Uterus (tissue), 4 donors: ENCODE results near the gene FNDC5. TPM values are rescaled to one million over a fixed set of nuclear protein-coding genes. Genes with fewer than 3 reads are reported as not detected.

Experiments
- DNase-seq, 2 donors: peaks; one replicate each; pipeline ENCODE4 v3.0.0-alpha.2; 2019 to 2020
- H3K27ac ChIP-seq, 2 donors: fragments of 200-600 bp; sonication (generic); 1 replicate in 1 of 2; 2 replicates in 1 of 2; pipeline ENCODE4 v1.5.1; 2016 to 2018
- H3K27me3 ChIP-seq, 2 donors: fragments of 200-600 bp; sonication (generic); one replicate each; pipeline ENCODE4 v1.5.1; 2018 to 2019; ENCODE audit warnings: control low read depth in 1 of 2
- H3K36me3 ChIP-seq, 2 donors: fragments of 200-600 bp; sonication (generic); one replicate each; pipeline ENCODE4 v1.5.1; 2019; ENCODE audit warnings: control low read depth in 1 of 2
- H3K4me1 ChIP-seq, 2 donors: fragments of 200-600 bp; sonication (generic); one replicate each; pipeline ENCODE4 v1.5.1; 2018 to 2019; ENCODE audit warnings: control low read depth in 1 of 2
- H3K4me3 ChIP-seq, 2 donors: fragments of 200-600 bp; sonication (generic); 1 replicate in 1 of 2; 2 replicates in 1 of 2; pipeline ENCODE4 v1.5.1; 2018 to 2019; ENCODE audit warnings: mild to moderate bottlenecking in 1 of 2
- H3K9me3 ChIP-seq, 2 donors: fragments of 200-600 bp; sonication (generic); one replicate each; pipeline ENCODE4 v1.5.1; 2019; ENCODE audit warnings: control low read depth in 1 of 2
- CTCF ChIP-seq, 4 experiments: fragments of 200-600 bp in 2 of 4; fragments of 450-650 bp in 2 of 4; sonication (generic) in 2 of 4; IDR thresholded peaks; one replicate each; pipeline ENCODE4 v1.5.1; 2016 to 2019; ENCODE audit warnings: antibody characterized with exemption in 4 of 4, mild to moderate bottlenecking in 2 of 4, moderate library complexity in 1 of 4
- POLR2A ChIP-seq, 2 donors: fragments of 450-650 bp; IDR thresholded peaks; one replicate each; pipeline ENCODE4 v1.6.1; 2016; ENCODE audit warnings: antibody characterized with exemption in 2 of 2, mild to moderate bottlenecking in 1 of 2, moderate library complexity in 1 of 2
- intact Hi-C: fragments of 100-400 bp; cut with DNase I; formaldehyde crosslinking; loops from one replicate; pipeline ENCODE4 v1.15.1; 2023; ENCODE audit warnings: low total_unique reads
- total RNA-seq, 4 donors: library from RNA; depleted of rRNA in 3 of 4; stranded (reverse); fragments of >200 nt in 3 of 4; gene quantifications; one replicate each; pipeline versions ENCODE4 v1.1.0 to v1.2.4, GENCODE V29; 2014 to 2023
- donor health status: DM: yes; HTN: yes; CAD: no.

Gene FNDC5
- total RNA-seq, 4 donors from 2014 or later: 1.2 to 71.1 (median 3.7) TPM; not detected in 1

GRCh38 chr1:32865639-32866405 lies 4.9 kb downstream of the FNDC5 start:
- Histone ChIP-seq H3K27ac (no peak overlapping the region), H3K9me3 (no peaks in the 10 kb centered on the region), H3K4me3 (no peak overlapping the region), H3K36me3 (no peaks in the 10 kb centered on the region), H3K4me1 (no peaks in the 10 kb centered on the region), H3K27me3 (no peaks in the 10 kb centered on the region)
- no peak for DNase-seq
- intact Hi-C loops: no loop called here
- TF ChIP-seq POLR2A (IDR thresholded peaks at IDR 0.05) (no peak), CTCF (IDR thresholded peaks at IDR 0.05) (no peak)

GRCh38 chr1:32864375-32865019 lies 6.2 kb downstream of the FNDC5 start:
- H3K27ac ChIP-seq: no peak overlapping the region
- TF ChIP-seq POLR2A (IDR thresholded peaks at IDR 0.05) (no peak), CTCF (IDR thresholded peaks at IDR 0.05) (no peak)
- H3K9me3 ChIP-seq: no peaks in the 10 kb centered on the region
- intact Hi-C loops: no loop called here
- no peak overlapping the region for H3K4me3 ChIP-seq
- no peaks in the 10 kb centered on the region for H3K4me1 ChIP-seq
- no peaks in the 10 kb centered on the region for H3K27me3 ChIP-seq
- DNase-seq: no peak
- H3K36me3 ChIP-seq: no peaks in the 10 kb centered on the region

- intact Hi-C loops: no loop called here
- Histone ChIP-seq H3K4me3 (no peak overlapping the region), H3K4me1 (no peaks in the 10 kb centered on the region), H3K27me3 (no peaks in the 10 kb centered on the region), H3K27ac (no peak overlapping the region), H3K36me3 (no peaks in the 10 kb centered on the region), H3K9me3 (no peaks in the 10 kb centered on the region)
- TF ChIP-seq POLR2A (IDR thresholded peaks at IDR 0.05) (no peak), CTCF (IDR thresholded peaks at IDR 0.05) (no peak)
- DNase-seq: no peak
Observed at GRCh38 chr1:32863881-32864245, 6.8 kb downstream of the FNDC5 start.

- DNase-seq: no peak
- no peak for TF ChIP-seq CTCF (IDR thresholded peaks at IDR 0.05)
- TF ChIP-seq POLR2A (IDR thresholded peaks at IDR 0.05): no peak
- H3K9me3 ChIP-seq: no peaks in the 10 kb centered on the region
- H3K27me3 ChIP-seq: no peaks in the 10 kb centered on the region
- intact Hi-C loops: no loop called here
- H3K4me3 ChIP-seq: no peak overlapping the region
- no peaks in the 10 kb centered on the region for H3K4me1 ChIP-seq
- H3K36me3 ChIP-seq: no peaks in the 10 kb centered on the region
- no peak overlapping the region for H3K27ac ChIP-seq
Observed at GRCh38 chr1:32863218-32863880, 7.4 kb downstream of the FNDC5 start.
